Thoracic aorta (tissue), 2 donors: ENCODE results near the gene FAM110D. TPM values are rescaled to one million over a fixed set of nuclear protein-coding genes. Genes with fewer than 3 reads are reported as not detected.

Source experiments
- ATAC-seq: fragments of 150-250 bp; one replicate; pipeline ENCODE4 v1.8.0; 2017; ENCODE audit warnings: low read depth; ENCODE audit not compliant: insufficient number of reproducible peaks, low FRiP score
- DNase-seq: peaks from one replicate; pipeline ENCODE4 v3.0.0-alpha.2; 2020; ENCODE audit warnings: low spot score
- H3K27ac ChIP-seq, 2 donors: fragments of 200-600 bp; sonication (generic); 1 replicate in 1 of 2; 2 replicates in 1 of 2; pipeline ENCODE4 v1.5.1; 2016; ENCODE audit warnings: mild to moderate bottlenecking in 2 of 2, moderate library complexity in 2 of 2
- H3K27me3 ChIP-seq: fragments of 200-600 bp; sonication (generic); replicated peaks from 2 replicates; pipeline ENCODE4 v1.6.0; 2016; ENCODE audit warnings: mild to moderate bottlenecking; ENCODE audit not compliant: insufficient read depth
- H3K36me3 ChIP-seq: fragments of 200-600 bp; sonication (generic); one replicate; pipeline ENCODE4 v1.5.1; 2016
- H3K4me1 ChIP-seq, 2 donors: fragments of 200-600 bp; sonication (generic); 1 replicate in 1 of 2; 2 replicates in 1 of 2; pipeline versions ENCODE4 v1.5.1 to v1.6.0; 2016; ENCODE audit warnings: low read depth in 2 of 2, mild to moderate bottlenecking in 1 of 2; ENCODE audit not compliant: control insufficient read depth in 1 of 2
- H3K4me3 ChIP-seq: fragments of 200-600 bp; sonication (generic); 2 replicates; pipeline ENCODE4 v1.5.1; 2016; ENCODE audit warnings: mild to moderate bottlenecking
- H3K9me3 ChIP-seq: fragments of 200-600 bp; sonication (generic); 2 replicates; pipeline ENCODE4 v1.5.1; 2016
- CTCF ChIP-seq: fragments of 200-600 bp; sonication (generic); IDR thresholded peaks from one replicate; pipeline ENCODE4 v1.5.1; 2019; ENCODE audit warnings: antibody characterized with exemption
- total RNA-seq, 2 donors: library from RNA; depleted of rRNA; stranded (reverse); fragments of >200 nt; gene quantifications; one replicate each; pipeline versions ENCODE4 v1.1.0 to v1.2.3, GENCODE V29; 2016

Gene FAM110D
- total RNA-seq, 2 donors from 2014 or later = 9.9 to 10.6 TPM

- TF ChIP-seq CTCF = no peak
- DNase-seq (no peak), ATAC-seq (no peak)
- H3K9me3 ChIP-seq = no peaks in the 10 kb centered on the region
- H3K4me1 ChIP-seq = peaks cover 8 to 17% of the 10 kb centered on the region in 2 donors
- H3K27me3 ChIP-seq = no peaks in the 10 kb centered on the region
- peaks cover 10% of the 10 kb centered on the region for H3K36me3 ChIP-seq
- H3K4me3 ChIP-seq = peak overlapping the region; percentile 87
- H3K27ac ChIP-seq = peak overlapping the region; percentile 85 to 87
Measured at GRCh38 chr1:26112407-26112775, 46.5 kb upstream of the FAM110D start.

GRCh38 chr1:26114165-26114927 is 44.5 kb upstream of the FAM110D start:
- H3K36me3 ChIP-seq = peaks cover 12% of the 10 kb centered on the region
- H3K4me1 ChIP-seq = peaks cover 8 to 17% of the 10 kb centered on the region in 2 donors
- DNase-seq = no peak
- ATAC-seq = no peak
- H3K27ac ChIP-seq = no peak overlapping the region
- H3K4me3 ChIP-seq = no peak overlapping the region
- no peak for TF ChIP-seq CTCF
- H3K27me3 ChIP-seq = no peaks in the 10 kb centered on the region
- no peaks in the 10 kb centered on the region for H3K9me3 ChIP-seq

- TF ChIP-seq CTCF = no peak
- no peaks in the 10 kb centered on the region for H3K27me3 ChIP-seq
- peaks cover 15% of the 10 kb centered on the region for H3K36me3 ChIP-seq
- H3K4me3 ChIP-seq = no peak overlapping the region
- H3K9me3 ChIP-seq = no peaks in the 10 kb centered on the region
- peaks cover 0 to 7% of the 10 kb centered on the region in 2 donors for H3K4me1 ChIP-seq
- no peak overlapping the region for H3K27ac ChIP-seq
- DNase-seq (no peak), ATAC-seq (no peak)
Measured at GRCh38 chr1:26119892-26120608, 38.8 kb upstream of the FAM110D start.

- H3K4me1 ChIP-seq = peaks cover 4 to 7% of the 10 kb centered on the region in 2 donors
- no peak overlapping the region for H3K4me3 ChIP-seq
- H3K9me3 ChIP-seq = no peaks in the 10 kb centered on the region
- no peaks in the 10 kb centered on the region for H3K27me3 ChIP-seq
- no peak for ATAC-seq
- H3K27ac ChIP-seq = no peak overlapping the region
- H3K36me3 ChIP-seq = peaks cover 7% of the 10 kb centered on the region
- DNase-seq = no peak
- TF ChIP-seq CTCF = no peak
Measured at GRCh38 chr1:26121854-26122773, 36.8 kb upstream of the FAM110D start.
